H1 (cell line): ENCODE measurements around the gene TTC28. TPM values are rescaled to one million over a fixed set of nuclear protein-coding genes. Genes with fewer than 3 reads are reported as not detected.

Source experiments
- CTCF ChIA-PET: fragments of 300-600 bp; sonication (Branson Sonifier 250); formaldehyde crosslinking; loops from one replicate; lab custom pipeline; 2021; ENCODE audit not compliant: partially characterized antibody; lab: Charles Lee
- POLR2A ChIA-PET: fragments of 300-600 bp; sonication (Branson Sonifier 250); formaldehyde crosslinking; loops from one replicate; lab custom pipeline; 2021; ENCODE audit warnings: inconsistent platforms; ENCODE audit not compliant: partially characterized antibody; lab: Charles Lee
- DNase-seq, 2 experiments: peaks; one replicate each; pipeline versions ENCODE4 v3.0.0 to v3.0.0-alpha.2; 2010 to 2022; ENCODE audit warnings: low spot score in 2 of 2, low read depth in 1 of 2, mixed read lengths in 1 of 2
- FAIRE-seq: peaks from 2 replicates; lab custom pipeline; 2011; peaks lifted over from hg19 to GRCh38; lab: Jason Lieb, UNC
- H2AFZ ChIP-seq: 2 replicates; pipeline ENCODE4 v1.8.1; 2012; ENCODE audit warnings: low read length, inconsistent platforms
- H2AK5ac ChIP-seq: 2 replicates; pipeline ENCODE4 v1.6.1; 2013; ENCODE audit warnings: low read depth, low read length
- H2BK120ac ChIP-seq: replicated peaks from 2 replicates; pipeline ENCODE3; 2013; ENCODE audit warnings: low read depth, low read length, inconsistent platforms
- H2BK12ac ChIP-seq: 2 replicates; pipeline ENCODE4 v1.6.1; 2013; ENCODE audit warnings: low read depth, low read length
- H2BK15ac ChIP-seq: 2 replicates; pipeline ENCODE4 v1.6.1; 2013; ENCODE audit warnings: low read length
- H2BK20ac ChIP-seq: 2 replicates; pipeline ENCODE4 v1.6.1; 2013; ENCODE audit warnings: low read length
- H2BK5ac ChIP-seq: 2 replicates; pipeline ENCODE4 v1.6.1; 2013; ENCODE audit warnings: low read depth, low read length
- H3K14ac ChIP-seq: 2 replicates; pipeline ENCODE4 v1.6.1; 2013; ENCODE audit warnings: inconsistent platforms; ENCODE audit not compliant: insufficient read length
- H3K18ac ChIP-seq: 2 replicates; pipeline ENCODE4 v1.6.1; 2013; ENCODE audit warnings: low read length; ENCODE audit errors: extremely low read depth
- H3K23ac ChIP-seq: 2 replicates; pipeline ENCODE4 v1.6.1; 2013; ENCODE audit warnings: inconsistent platforms; ENCODE audit not compliant: insufficient read length
- H3K23me2 ChIP-seq: 2 replicates; pipeline ENCODE4 v1.6.1; 2013; ENCODE audit warnings: low read depth, low read length
- H3K27ac ChIP-seq: 2 replicates; pipeline ENCODE4 v1.6.1; 2011; ENCODE audit warnings: low read depth, low read length, inconsistent platforms
- H3K27me3 ChIP-seq, 4 experiments: replicated peaks in 1 of 4; 1 replicate in 1 of 4; 2 replicates in 3 of 4; pipeline versions ENCODE4 v1.6.1 to v1.8.1; 2011 to 2013; ENCODE audit warnings: low read length in 3 of 4, mild to moderate bottlenecking in 3 of 4, inconsistent platforms in 2 of 4, mixed read lengths in 2 of 4, moderate library complexity in 1 of 4; ENCODE audit not compliant: control insufficient read depth in 3 of 4, insufficient read depth in 3 of 4; ENCODE audit errors: extremely low read depth in 1 of 4
- H3K36me3 ChIP-seq, 4 experiments: 2 replicates each; pipeline versions ENCODE4 v1.6.1 to v1.8.1; 2011 to 2013; ENCODE audit warnings: mild to moderate bottlenecking in 4 of 4, low read length in 3 of 4, moderate library complexity in 2 of 4, control low read depth in 1 of 4, inconsistent platforms in 1 of 4; ENCODE audit not compliant: insufficient read depth in 4 of 4, control insufficient read depth in 2 of 4
- H3K4ac ChIP-seq: replicated peaks from 2 replicates; pipeline ENCODE3; 2013; ENCODE audit warnings: low read length, low read depth, mixed read lengths, inconsistent platforms; ENCODE audit not compliant: insufficient read length
- H3K4me1 ChIP-seq, 4 experiments: replicated peaks in 1 of 4; 1 replicate in 1 of 4; 2 replicates in 3 of 4; pipeline versions ENCODE4 v1.6.1 to v1.8.1; 2011 to 2013; ENCODE audit warnings: low read length in 3 of 4, inconsistent platforms in 2 of 4, mixed read lengths in 1 of 4; ENCODE audit not compliant: insufficient read depth in 4 of 4, control insufficient read depth in 3 of 4
- H3K4me2 ChIP-seq, 2 experiments: 2 replicates each; pipeline versions ENCODE4 v1.6.1 to v1.8.1; 2011 to 2013; ENCODE audit warnings: low read depth in 2 of 2, low read length in 2 of 2, control low read depth in 1 of 2, inconsistent platforms in 1 of 2, mild to moderate bottlenecking in 1 of 2; ENCODE audit not compliant: insufficient read depth in 1 of 2
- H3K4me3 ChIP-seq, 4 experiments: fragments of 200-600, 300-600 bp in 1 of 4; sonication (generic), shearing (Covaris generic), sonication (Bioruptor Twin) in 1 of 4; 2 replicates each; pipeline versions ENCODE4 v1.5.1 to v1.8.1; 2011 to 2016; ENCODE audit warnings: low read length in 4 of 4, low read depth in 3 of 4, control low read depth in 2 of 4, inconsistent platforms in 2 of 4, mild to moderate bottlenecking in 2 of 4, mixed read lengths in 1 of 4, moderate library complexity in 1 of 4; ENCODE audit not compliant: insufficient read depth in 2 of 4; ENCODE audit errors: extremely low read depth in 1 of 4
- H3K56ac ChIP-seq: replicated peaks from 2 replicates; pipeline ENCODE3; 2013; ENCODE audit warnings: low read depth, mild to moderate bottlenecking, mixed read lengths, low read length, inconsistent platforms; ENCODE audit not compliant: insufficient read length
- H3K79me1 ChIP-seq: 2 replicates; pipeline ENCODE4 v1.6.1; 2013; ENCODE audit warnings: low read depth, low read length, control low read depth
- H3K79me2 ChIP-seq, 2 experiments: 2 replicates each; pipeline versions ENCODE4 v1.6.1 to v1.8.1; 2012 to 2013; ENCODE audit warnings: low read length in 2 of 2, mild to moderate bottlenecking in 2 of 2, inconsistent platforms in 1 of 2; ENCODE audit not compliant: insufficient read depth in 2 of 2, control insufficient read depth in 1 of 2
- H3K9ac ChIP-seq, 4 experiments: replicated peaks in 1 of 4; 1 replicate in 1 of 4; 2 replicates in 3 of 4; pipeline versions ENCODE4 v1.6.1 to v1.8.1; 2011 to 2013; ENCODE audit warnings: low read depth in 3 of 4, low read length in 3 of 4, control low read depth in 2 of 4, mild to moderate bottlenecking in 2 of 4, moderate library complexity in 2 of 4, inconsistent platforms in 1 of 4; ENCODE audit errors: extremely low read depth in 1 of 4
- H3K9me3 ChIP-seq, 2 experiments: 2 replicates each; pipeline versions ENCODE4 v1.6.1 to v1.8.1; 2012 to 2013; ENCODE audit warnings: mild to moderate bottlenecking in 2 of 2, moderate library complexity in 2 of 2, control low read depth in 1 of 2, inconsistent platforms in 1 of 2, low read depth in 1 of 2, low read length in 1 of 2, mixed read lengths in 1 of 2; ENCODE audit not compliant: insufficient read depth in 2 of 2
- H4K20me1 ChIP-seq, 2 experiments: replicated peaks in 1 of 2; 2 replicates each; pipeline versions ENCODE3 to v1.8.1; 2011 to 2013; ENCODE audit warnings: inconsistent platforms in 2 of 2, low read length in 2 of 2, mild to moderate bottlenecking in 1 of 2; ENCODE audit not compliant: insufficient read depth in 2 of 2, control insufficient read depth in 1 of 2
- H4K5ac ChIP-seq: 2 replicates; pipeline ENCODE4 v1.6.1; 2013; ENCODE audit warnings: low read length, low read depth, mixed read lengths, inconsistent platforms; ENCODE audit not compliant: insufficient read length
- H4K8ac ChIP-seq: 2 replicates; pipeline ENCODE4 v1.8.0; 2013; ENCODE audit warnings: mild to moderate bottlenecking, moderate library complexity, low read length, inconsistent platforms; ENCODE audit not compliant: insufficient read depth; ENCODE audit errors: extremely low read depth
- H4K91ac ChIP-seq: replicated peaks from 2 replicates; pipeline ENCODE3; 2013; ENCODE audit warnings: low read length, mixed read lengths, inconsistent platforms; ENCODE audit not compliant: insufficient read length
- PHF8 ChIP-seq: fragments of 200-600 bp; sonication (generic); conservative IDR thresholded peaks from 2 replicates; pipeline ENCODE4 v1.7.1; 2012; ENCODE audit warnings: low read depth, mild to moderate bottlenecking, inconsistent platforms, low read length, moderate library complexity
- SP2 ChIP-seq: IDR thresholded peaks from 2 replicates; pipeline ENCODE4 v1.6.1; 2012; ENCODE audit warnings: mild to moderate bottlenecking, low read length, inconsistent platforms
- WGBS, 2 experiments: shearing (Covaris generic) in 1 of 2; methylation state at CpG; one replicate each; pipeline versions ENCODE4 v1.1.6 to v1.1.7; 2013 to 2015; ENCODE audit warnings: low lambda C conversion rate in 2 of 2, mixed read lengths in 2 of 2, inconsistent platforms in 1 of 2, low coverage in 1 of 2, missing lambda C conversion rate in 1 of 2; ENCODE audit not compliant: insufficient replicate concordance in 2 of 2, insufficient coverage in 1 of 2, insufficient read length in 1 of 2; ENCODE audit errors: extremely low coverage in 1 of 2, missing lambda C conversion rate in 1 of 2; 5-methylcytosine and 5-hydroxymethylcytosine counted together
- polyA plus RNA-seq, 7 experiments: library from polyadenylated mRNA; depleted of rRNA in 3 of 7; stranded (reverse) in 5 of 7; unstranded in 2 of 7; fragments of >200 nt in 5 of 7; fragments of 200-250 nt in 2 of 7; gene quantifications; 1 replicate in 5 of 7; 2 replicates in 1 of 7; 4 replicates in 1 of 7; pipeline versions ENCODE4 v1.2.1 to v1.2.3, GENCODE V29; 2011 to 2013; ENCODE audit warnings: missing spikeins in 2 of 7, mixed read lengths in 2 of 7
- total RNA-seq: library from RNA; stranded (reverse); fragmentation: NEBNext Ultra II Directional; extraction: Animal tissue kit (Norgen Biotek cat#: 25700); gene quantifications from 2 replicates; pipeline ENCODE4 v1.2.1, GENCODE V29; 2021

TTC28 gene
- total and polyA plus RNA-seq, 2 of the 8 experiments (the other 6 are each of a cell fraction or from before 2014, with no cell fraction given) = 2.6 to 12.6 TPM

GRCh38 chr22:28521451-28521850 lies 158.2 kb downstream of the TTC28 start:
- Histone ChIP-seq H3K4ac (no peak overlapping the region), H2BK12ac (no peak overlapping the region), H3K9me3 (no peaks in the 10 kb centered on the region), H3K23ac (no peak overlapping the region), H2BK20ac (no peak overlapping the region), H2BK120ac (no peak overlapping the region), H3K14ac (no peak overlapping the region), H3K18ac (no peak overlapping the region), H3K79me2 (no peaks in the 10 kb centered on the region), H3K4me1 (no peaks in the 10 kb centered on the region), H3K36me3 (no peaks in the 10 kb centered on the region), H4K91ac (no peak overlapping the region), H2BK5ac (no peak overlapping the region), H3K79me1 (no peaks in the 10 kb centered on the region), H4K8ac (no peak overlapping the region), H3K56ac (no peak overlapping the region), H3K9ac (no peak overlapping the region), H2BK15ac (no peak overlapping the region), H3K4me2 (no peak overlapping the region), H4K20me1 (no peaks in the 10 kb centered on the region), H3K27ac (no peak overlapping the region), H3K4me3 (no peak overlapping the region), H2AFZ (no peak overlapping the region), H3K27me3 (no peaks in the 10 kb centered on the region), H3K23me2 (no peaks in the 10 kb centered on the region), H4K5ac (no peak overlapping the region), H2AK5ac (no peak overlapping the region)
- ChIA-PET POLR2A (no interaction called here), CTCF (no interaction called here)
- DNase-seq (no peak), FAIRE-seq (no peak)
- WGBS, 2 experiments = 91% methylated on average over 3 of the region's 3 CpGs; no CpG with 5 or more reads in 1 of the 2 experiments
- TF ChIP-seq PHF8 (no peak), SP2 (no peak)
